ENCODE results near the gene STOML3.

Gene STOML3

DNA sequence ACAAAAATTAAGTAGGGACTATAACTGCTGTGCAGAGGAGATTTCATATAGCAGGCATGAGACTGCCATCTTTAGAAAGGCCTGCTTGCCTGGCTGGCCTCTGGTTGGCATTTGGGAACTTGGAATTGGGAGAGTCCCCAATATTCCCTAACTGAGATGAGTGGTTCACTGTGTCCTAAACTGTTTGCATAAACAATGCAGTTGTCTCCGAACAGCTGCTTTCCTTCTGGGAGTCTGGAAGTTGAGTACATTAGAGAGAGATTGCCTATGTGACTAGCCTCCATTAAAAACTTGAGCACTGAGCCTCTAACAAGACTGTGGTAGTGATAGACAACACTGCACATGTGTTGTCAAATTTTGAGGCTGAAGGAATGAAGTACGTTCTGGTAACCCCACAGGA is 47.4 kb downstream of the STOML3 start:
- Histone ChIP-seq H3K4me3 (no peak overlapping the region), H3K27ac (no peak overlapping the region)

DNA sequence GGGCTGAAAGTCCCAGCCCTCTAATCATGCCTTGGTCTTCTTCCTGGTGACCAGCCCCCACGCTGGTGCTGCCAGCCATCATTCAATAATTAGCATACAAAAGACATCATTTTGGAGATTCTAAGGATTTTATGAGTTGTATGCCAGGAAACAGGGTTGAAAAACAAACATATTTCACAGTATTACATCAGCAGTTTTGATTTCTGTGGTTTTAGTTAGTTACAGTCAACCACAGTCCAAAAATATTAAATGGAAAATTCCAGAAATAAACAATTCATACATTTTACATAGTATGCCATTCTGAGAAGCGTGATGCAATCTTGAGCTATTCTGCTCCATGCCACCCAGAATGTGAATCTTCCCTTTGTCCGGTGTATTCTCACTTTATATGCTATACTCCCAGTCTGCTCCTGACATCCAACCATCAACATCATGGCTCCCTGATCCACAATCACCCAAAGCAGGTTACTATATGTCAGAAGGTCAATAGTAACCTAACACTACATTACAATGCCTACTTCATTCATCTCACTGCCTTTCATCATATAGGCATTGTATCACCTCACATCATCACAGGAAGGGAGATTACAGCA is 49.2 kb downstream of the STOML3 start:
- Histone ChIP-seq H3K4me3 (no peak overlapping the region), H3K27ac (no peak overlapping the region)

DNA sequence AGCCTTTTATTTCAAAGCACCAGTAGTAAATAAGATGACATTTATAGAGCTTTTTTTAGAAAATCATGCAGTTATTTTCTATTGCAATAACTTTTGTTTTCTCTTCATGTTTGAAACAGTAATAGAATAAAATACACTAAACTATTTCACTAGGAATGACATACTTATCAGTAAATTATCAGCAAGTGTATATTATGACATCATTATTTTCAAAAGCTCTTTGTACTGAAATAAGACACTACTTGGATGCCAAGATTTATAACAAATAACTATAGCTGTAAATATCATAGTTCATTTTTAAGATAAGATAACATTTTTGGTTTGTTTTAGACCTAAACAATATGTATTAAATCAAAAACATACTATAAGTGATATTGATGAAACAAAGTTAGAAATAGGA is 56.8 kb downstream of the STOML3 start:
- no peak overlapping the region for H3K27ac ChIP-seq
- H3K4me3 ChIP-seq: no peak overlapping the region

DNA sequence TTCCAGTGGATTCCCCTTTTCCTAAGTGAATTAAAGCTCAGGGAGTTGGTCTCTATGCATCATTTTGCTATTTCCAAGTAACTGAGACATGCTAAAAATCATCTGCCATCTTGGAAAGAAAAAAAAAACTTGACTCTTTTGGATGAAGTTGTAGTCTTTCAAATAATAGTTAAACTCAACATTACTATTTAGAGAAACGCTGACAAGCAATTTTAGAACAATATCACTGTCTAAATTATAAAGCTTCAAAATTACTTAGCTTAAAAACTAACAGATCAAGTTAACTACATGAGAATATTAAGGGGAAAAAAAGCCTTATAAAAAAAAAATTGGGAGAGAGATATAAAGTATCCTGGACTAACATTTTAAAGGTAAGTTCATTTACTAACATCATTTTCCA is 68.5 kb downstream of the STOML3 start:
- Histone ChIP-seq H3K4me3 (no peak overlapping the region), H3K27ac (no peak overlapping the region)

DNA sequence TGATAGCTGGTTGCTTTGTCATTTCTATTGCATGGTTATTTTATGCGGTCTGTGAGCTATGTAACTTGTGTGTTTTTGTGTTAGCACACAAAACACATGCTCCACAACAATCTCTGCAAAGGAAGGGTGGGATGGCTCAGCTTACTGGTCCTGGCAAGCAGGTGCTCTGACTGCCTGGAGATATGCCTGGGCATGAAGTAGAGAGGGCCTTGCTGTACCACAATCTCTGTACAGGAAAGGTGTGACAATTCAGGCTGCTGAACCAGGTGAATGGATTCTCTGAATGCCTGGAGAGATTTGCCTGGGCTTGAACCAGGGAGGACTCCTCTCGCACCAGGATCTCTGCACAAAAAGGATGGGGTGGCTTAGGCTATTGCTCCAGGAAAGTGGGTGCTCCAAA is 69.5 kb downstream of the STOML3 start:
- Histone ChIP-seq H3K27ac (no peak overlapping the region), H3K4me3 (no peak overlapping the region)
